Measurements from ENCODE around the gene ATF7.
"Not testable (repeated sequence)": the region's sequence is repeated elsewhere in the genome, so short reads cannot be mapped to it uniquely, and the experiment has no call there.

Gene ATF7

DNA sequence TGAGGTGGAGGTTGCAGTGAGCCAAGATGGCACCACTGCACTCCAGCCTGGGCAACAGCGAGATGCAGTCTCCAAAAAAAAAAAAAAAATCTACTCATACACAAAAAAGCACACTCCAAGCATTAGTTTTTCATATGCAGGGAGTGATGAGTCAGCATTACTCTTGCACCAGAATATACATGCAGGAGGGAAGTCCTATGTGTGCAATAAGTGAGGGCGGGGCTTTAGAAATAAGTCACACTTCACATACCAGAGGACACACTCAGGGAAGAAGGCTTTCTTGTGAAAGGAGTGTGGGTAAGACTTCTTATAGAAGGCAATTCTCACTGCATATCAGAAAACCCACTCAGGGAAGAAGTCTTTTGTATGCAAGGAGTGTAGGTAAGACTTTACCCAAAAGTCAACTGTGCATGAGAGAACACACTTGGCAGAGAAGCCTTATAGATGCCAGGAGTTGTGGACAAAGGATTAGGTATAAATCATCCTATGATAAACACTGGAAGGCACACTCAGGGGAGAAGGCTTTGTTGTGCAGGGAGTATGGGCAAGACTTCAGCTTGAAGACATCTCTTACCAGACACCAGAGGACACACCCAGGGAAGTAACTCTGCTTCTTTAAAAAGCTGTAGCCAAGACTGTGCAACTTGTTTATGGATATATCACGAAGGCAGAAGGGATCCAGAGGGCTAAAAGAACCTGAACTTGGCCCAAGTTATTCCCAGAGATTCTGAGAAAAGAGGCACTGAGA lies 50.5 kb downstream of the ATF7 start:
- no peak overlapping the region for H3K4me3 ChIP-seq (ENCODE audit: low read depth, low read length)
- TF ChIP-seq, protein P1, sequence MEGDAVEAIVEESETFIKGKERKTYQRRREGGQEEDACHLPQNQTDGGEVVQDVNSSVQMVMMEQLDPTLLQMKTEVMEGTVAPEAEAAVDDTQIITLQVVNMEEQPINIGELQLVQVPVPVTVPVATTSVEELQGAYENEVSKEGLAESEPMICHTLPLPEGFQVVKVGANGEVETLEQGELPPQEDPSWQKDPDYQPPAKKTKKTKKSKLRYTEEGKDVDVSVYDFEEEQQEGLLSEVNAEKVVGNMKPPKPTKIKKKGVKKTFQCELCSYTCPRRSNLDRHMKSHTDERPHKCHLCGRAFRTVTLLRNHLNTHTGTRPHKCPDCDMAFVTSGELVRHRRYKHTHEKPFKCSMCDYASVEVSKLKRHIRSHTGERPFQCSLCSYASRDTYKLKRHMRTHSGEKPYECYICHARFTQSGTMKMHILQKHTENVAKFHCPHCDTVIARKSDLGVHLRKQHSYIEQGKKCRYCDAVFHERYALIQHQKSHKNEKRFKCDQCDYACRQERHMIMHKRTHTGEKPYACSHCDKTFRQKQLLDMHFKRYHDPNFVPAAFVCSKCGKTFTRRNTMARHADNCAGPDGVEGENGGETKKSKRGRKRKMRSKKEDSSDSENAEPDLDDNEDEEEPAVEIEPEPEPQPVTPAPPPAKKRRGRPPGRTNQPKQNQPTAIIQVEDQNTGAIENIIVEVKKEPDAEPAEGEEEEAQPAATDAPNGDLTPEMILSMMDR (IDR thresholded peaks at IDR 0.05; ENCODE audit: low read depth, low read length) = no peak
- no peaks in the 10 kb centered on the region for H3K9me3 ChIP-seq
- H3K27me3 ChIP-seq = no peaks in the 10 kb centered on the region
- DNase-seq = no peak
- peaks cover 3% of the 10 kb centered on the region for H3K36me3 ChIP-seq
- no peaks in the 10 kb centered on the region for H3K4me1 ChIP-seq

DNA sequence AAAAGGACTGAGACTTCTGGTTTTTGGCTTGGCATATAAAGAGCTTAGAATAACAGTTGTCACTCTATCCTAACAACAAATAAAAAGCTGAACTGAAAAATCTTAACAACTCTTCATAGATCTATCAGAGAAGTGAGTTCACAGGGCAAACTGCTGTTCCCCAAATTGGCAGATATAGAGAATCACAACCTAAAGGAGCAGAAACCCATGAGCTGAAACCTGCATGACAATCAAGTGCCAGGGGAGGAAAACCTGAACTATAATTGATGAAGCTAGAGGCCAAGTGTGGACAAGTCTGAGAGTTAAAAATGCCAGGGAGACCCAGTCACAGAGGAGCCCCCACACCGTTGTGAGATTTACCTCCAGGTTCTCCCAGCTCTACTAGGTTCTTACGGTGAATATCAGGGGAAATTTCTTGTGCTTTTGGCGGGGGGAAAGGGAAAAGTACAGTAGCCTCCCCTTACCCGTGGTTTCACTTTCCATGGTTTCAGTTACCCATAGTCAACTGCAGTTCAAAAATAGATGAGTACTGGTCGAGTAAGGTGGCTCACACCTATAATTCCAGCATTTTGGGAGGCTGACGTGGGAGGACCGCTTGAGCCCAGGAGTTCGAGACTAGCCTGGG lies 53.9 kb downstream of the ATF7 start:
- TF ChIP-seq, protein P1 (IDR thresholded peaks at IDR 0.05; ENCODE audit: low read depth, low read length) = no peak
- no peak overlapping the region for H3K4me3 ChIP-seq (ENCODE audit: low read depth, low read length)
- no peaks in the 10 kb centered on the region for H3K9me3 ChIP-seq
- peaks cover 3% of the 10 kb centered on the region for H3K36me3 ChIP-seq
- no peaks in the 10 kb centered on the region for H3K27me3 ChIP-seq
- H3K4me1 ChIP-seq = no peaks in the 10 kb centered on the region
- no peak for DNase-seq

DNA sequence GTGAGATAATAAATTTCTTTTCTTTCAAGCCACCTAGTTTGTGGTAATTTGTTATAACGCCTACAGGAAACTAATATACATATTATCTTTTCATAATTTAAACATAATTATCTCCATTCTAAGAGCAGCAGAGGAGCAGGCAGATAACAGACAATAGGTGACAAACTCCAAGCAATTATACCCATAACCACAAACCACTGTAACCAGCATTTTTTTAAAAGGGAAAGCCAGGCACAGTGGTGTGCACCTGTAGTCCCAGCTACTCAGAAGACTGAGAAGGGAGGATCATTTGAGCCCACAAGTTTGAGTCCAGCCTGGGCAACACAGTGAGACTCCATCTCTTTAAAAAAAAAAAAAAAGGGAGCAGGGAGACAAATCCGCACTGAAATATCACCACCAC lies 54.9 kb downstream of the ATF7 start:
- Histone ChIP-seq H3K9me3 (no peaks in the 10 kb centered on the region), H3K36me3 (peaks cover 3% of the 10 kb centered on the region; the same call in 1 of the 2 replicates), H3K4me1 (no peaks in the 10 kb centered on the region), H3K4me3 (ENCODE audit: low read depth, low read length) (no peak overlapping the region), H3K27me3 (no peaks in the 10 kb centered on the region)
- no peak for DNase-seq
- TF ChIP-seq, protein P1 (IDR thresholded peaks at IDR 0.05; ENCODE audit: low read depth, low read length) = no peak

DNA sequence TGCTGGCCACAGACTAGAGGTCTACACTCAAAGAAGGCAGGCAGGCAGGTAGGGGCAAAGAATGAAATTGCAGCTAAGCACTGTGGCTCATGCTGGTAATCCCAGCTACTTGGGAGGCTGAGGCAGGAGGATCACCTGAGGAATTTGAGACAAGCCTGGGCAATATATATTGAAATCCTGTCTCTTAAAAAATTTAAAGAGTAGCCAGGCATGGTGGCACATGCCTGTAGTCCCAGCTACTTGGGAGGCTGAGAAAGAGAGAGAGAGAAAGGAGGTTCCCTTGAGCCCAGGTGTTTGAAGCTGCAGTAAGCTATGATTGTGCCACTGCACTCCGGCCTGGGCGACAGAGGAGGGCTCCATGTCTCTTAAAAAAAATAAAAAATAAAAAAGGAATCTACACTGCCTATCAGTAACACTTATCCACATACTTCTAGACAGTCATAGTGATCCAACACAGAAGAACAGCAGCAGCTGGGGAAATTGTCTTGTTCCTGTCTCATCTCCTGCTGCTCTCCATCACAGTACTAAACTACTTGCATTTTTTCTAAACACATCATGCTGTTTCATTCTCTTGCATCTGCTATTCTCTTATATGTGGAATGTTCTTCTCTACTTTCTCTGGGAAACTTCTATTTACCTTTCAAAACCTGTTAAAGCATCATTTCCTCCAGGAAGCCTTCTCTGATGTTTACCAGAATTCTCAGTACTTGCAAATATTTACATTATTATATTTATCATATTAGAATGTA lies 57.2 kb downstream of the ATF7 start:
- no peaks in the 10 kb centered on the region for H3K36me3 ChIP-seq
- TF ChIP-seq, protein P1 (IDR thresholded peaks at IDR 0.05; ENCODE audit: low read depth, low read length) = no peak
- no peak overlapping the region for H3K4me3 ChIP-seq (ENCODE audit: low read depth, low read length)
- no peaks in the 10 kb centered on the region for H3K9me3 ChIP-seq
- no peaks in the 10 kb centered on the region for H3K4me1 ChIP-seq
- no peak for DNase-seq
- no peaks in the 10 kb centered on the region for H3K27me3 ChIP-seq

DNA sequence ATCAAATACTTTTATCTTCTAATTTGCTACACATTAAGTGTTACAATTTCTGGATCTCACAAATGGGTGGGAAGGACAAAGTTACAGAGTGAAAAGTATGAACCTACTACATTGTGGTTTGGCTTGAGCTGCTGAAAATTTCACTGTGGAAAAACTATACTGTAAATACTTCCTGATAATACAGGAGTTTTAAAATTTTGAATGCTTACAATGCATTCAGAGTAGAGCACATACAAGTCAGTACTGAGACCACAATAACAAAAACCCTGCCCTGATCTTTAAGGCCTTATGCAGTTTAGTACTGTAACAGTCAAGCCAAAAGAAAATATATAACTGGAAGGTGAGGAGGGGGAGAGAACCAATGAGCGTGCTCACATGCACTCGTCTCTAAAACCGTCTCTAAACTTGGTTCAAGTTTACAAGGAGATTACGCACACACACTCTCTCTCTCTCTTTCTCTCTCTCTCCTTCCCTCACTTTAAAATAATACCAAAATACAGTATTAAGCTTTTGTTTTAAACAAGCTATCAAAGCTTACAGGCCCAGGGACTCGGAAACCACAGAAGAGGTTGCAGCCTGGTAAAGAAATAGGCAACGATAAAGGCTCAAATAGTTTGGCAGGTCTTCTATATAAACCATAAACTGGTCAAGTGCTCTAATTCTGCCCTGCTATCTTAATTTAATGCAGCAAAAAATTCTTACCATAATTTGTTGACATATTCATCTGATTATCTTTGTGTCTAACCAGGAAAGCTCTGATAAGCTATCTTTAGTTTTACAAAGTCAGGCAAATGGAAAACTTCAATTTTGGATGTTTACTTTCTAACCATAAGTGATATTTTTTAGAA lies 58.0 kb downstream of the ATF7 start:
- DNase-seq = no peak
- no peaks in the 10 kb centered on the region for H3K9me3 ChIP-seq
- no peaks in the 10 kb centered on the region for H3K4me1 ChIP-seq
- H3K4me3 ChIP-seq (ENCODE audit: low read depth, low read length) = no peak overlapping the region
- TF ChIP-seq, protein P1 (IDR thresholded peaks at IDR 0.05; ENCODE audit: low read depth, low read length) = no peak
- H3K27me3 ChIP-seq = no peaks in the 10 kb centered on the region
- H3K36me3 ChIP-seq = no peaks in the 10 kb centered on the region

DNA sequence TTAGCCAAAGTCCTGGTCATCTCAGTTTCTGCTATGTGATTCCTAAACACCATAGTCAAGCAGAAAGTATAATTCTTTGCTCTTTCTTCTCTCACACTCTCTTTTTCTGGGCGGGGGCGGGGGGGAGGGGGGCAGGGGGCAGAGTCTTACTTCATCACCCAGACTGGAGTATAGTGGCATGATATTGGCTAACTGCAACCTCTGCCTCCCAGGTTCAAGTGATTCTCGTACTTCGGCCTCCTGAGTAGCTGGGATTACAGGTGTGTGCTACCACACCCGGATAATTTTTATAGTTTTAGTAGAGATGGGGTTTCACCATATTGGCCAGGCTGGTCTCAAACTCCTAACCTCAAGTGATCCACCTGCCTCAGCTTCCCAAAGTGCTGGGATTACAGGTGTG lies 60.8 kb downstream of the ATF7 start:
- H3K4me1 ChIP-seq; H3K4me3 ChIP-seq (ENCODE audit: low read depth, low read length); H3K36me3 ChIP-seq; DNase-seq; H3K9me3 ChIP-seq; H3K27me3 ChIP-seq: not testable (repeated sequence)
